Transverse colon (tissue), 4 donors: ENCODE results near the gene RCE1. TPM values are rescaled to one million over a fixed set of nuclear protein-coding genes. Genes with fewer than 3 reads are reported as not detected.
"Not testable (repeated sequence)": the region's sequence is repeated elsewhere in the genome, so short reads cannot be mapped to it uniquely, and the experiment has no call there.

Source experiments
- DNase-seq: peaks from one replicate; pipeline ENCODE4 v3.0.0-alpha.2; 2019
- H3K27ac ChIP-seq, 4 donors: fragments of 200-600 bp; sonication (generic); 2 replicates each; pipeline ENCODE4 v1.5.1; 2016 to 2018; ENCODE audit warnings: inconsistent platforms in 4 of 4
- H3K27me3 ChIP-seq: fragments of 200-600 bp; sonication (generic); 2 replicates; pipeline ENCODE4 v1.5.1; 2017; ENCODE audit warnings: inconsistent platforms
- H3K36me3 ChIP-seq, 4 donors: fragments of 200-600 bp; sonication (generic); 2 replicates each; pipeline ENCODE4 v1.5.1; 2017 to 2019; ENCODE audit warnings: inconsistent platforms in 4 of 4
- H3K4me1 ChIP-seq, 4 donors: fragments of 200-600 bp; sonication (generic); 2 replicates each; pipeline ENCODE4 v1.5.1; 2017 to 2020; ENCODE audit warnings: inconsistent platforms in 4 of 4
- H3K4me3 ChIP-seq, 4 donors: fragments of 200-600 bp; sonication (generic); 1 replicate in 1 of 4; 2 replicates in 3 of 4; pipeline versions ENCODE4 v1.5.1 to v1.6.1; 2017 to 2019; ENCODE audit warnings: inconsistent platforms in 4 of 4
- H3K9me3 ChIP-seq, 2 donors: fragments of 200-600 bp; sonication (generic); 2 replicates each; pipeline ENCODE4 v1.5.1; 2017 to 2019; ENCODE audit warnings: inconsistent platforms in 2 of 2
- CTCF ChIP-seq, 5 experiments: fragments of 200-600 bp in 3 of 5; fragments of 450-650 bp in 2 of 5; sonication (generic) in 3 of 5; IDR thresholded peaks; 1 replicate in 2 of 5; 2 replicates in 3 of 5; pipeline ENCODE4 v1.5.1; 2016 to 2017; ENCODE audit warnings: antibody characterized with exemption in 5 of 5, inconsistent platforms in 3 of 5, mild to moderate bottlenecking in 2 of 5, moderate library complexity in 1 of 5
- EP300 ChIP-seq: sonication (generic); formaldehyde crosslinking; IDR thresholded peaks from one replicate; pipeline ENCODE4 v1.6.1; 2017; ENCODE audit warnings: antibody characterized with exemption, low read depth
- POLR2A ChIP-seq: fragments of 450-650 bp; IDR thresholded peaks from one replicate; pipeline ENCODE4 v1.6.1; 2016; ENCODE audit warnings: antibody characterized with exemption, mild to moderate bottlenecking, moderate library complexity
- POLR2AphosphoS5 ChIP-seq, 3 donors: sonication (generic); formaldehyde crosslinking; IDR thresholded peaks; one replicate each; pipeline ENCODE4 v1.6.1; 2016; ENCODE audit warnings: antibody characterized with exemption in 3 of 3
- WGBS, 2 donors: methylation state at CpG; one replicate each; pipeline ENCODE4 v1.1.5; 2018; ENCODE audit warnings: low coverage in 1 of 2; 5-methylcytosine and 5-hydroxymethylcytosine counted together
- in situ Hi-C, 4 donors: fragments of 200-750 bp; cut with MboI; loops; one replicate each; pipeline versions ENCODE4 v1.15.0 to v1.15.1; 2017; ENCODE audit warnings: low sequenced_read_pairs in 3 of 4, low pct_ligation_motif_present in 1 of 4, low pct_unique_long_range_greater_than_20kb in 1 of 4
- intact Hi-C: fragments of 100-400 bp; cut with DNase I; formaldehyde crosslinking; loops from one replicate; pipeline ENCODE4 v1.15.1; 2023; ENCODE audit warnings: low total_unique reads
- total RNA-seq, 4 donors: library from RNA; depleted of rRNA; stranded (reverse); fragments of >200 nt; gene quantifications; one replicate each; pipeline ENCODE4 v1.1.0, GENCODE V29; 2016

The RCE1 gene
- 10 to 100 TPM; 14.5 to 40.3 (median 37.4) TPM for total RNA-seq

DNA sequence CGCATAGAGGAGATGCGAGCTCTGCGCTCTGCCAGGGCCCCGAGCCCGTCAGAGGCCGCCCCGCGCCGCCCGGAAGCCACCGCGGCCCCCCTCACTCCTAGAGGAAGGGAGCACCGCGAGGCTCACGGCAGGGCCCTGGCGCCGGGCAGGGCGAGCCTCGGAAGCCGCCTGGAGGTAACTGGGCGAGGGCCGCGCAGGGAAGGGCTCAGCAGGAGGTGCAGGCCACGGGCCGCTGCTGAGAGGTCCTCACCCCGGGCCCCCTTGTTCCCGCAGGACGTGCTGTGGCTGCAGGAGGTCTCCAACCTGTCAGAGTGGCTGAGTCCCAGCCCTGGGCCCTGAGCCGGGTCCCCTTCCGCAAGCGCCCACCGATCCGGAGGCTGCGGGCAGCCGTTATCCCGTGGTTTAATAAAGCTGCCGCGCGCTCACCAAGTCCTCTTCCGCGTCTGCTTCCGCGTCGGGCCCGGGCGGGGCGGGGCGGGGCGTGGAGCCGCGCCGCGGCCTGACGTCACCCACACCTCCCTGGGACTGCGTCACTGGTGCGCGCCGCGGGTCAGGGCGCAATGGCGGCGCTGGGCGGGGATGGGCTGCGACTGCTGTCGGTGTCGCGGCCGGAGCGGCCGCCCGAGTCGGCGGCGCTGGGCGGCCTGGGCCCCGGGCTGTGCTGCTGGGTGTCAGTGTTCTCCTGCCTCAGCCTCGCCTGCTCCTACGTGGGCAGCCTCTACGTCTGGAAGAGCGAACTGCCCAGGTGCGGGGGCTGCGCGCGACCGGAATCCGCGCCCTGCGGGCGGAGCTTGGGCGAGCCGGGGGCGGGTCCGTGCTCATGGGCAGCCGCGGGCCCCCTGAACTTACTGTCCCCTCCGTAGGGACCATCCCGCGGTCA, at the start of gene RCE1:
Gene RCE1 (plus strand): TSS at position 546 of the 880 bp plus-strand sequence. CDS start 15 bp downstream, at position 561.
- intact Hi-C loops (no loop called here), in situ Hi-C loops (loop anchor here in 2 of 4 donors (25.0 kb wide), 2 partner anchors 281 to 431 kb away; partner anchors contain the start of genes CTSF (in 1 of the 2) and NPAS4 (in 1 of the 2))
- Histone ChIP-seq H3K36me3 (no peaks in the 10 kb centered on the region), H3K9me3 (no peaks in the 10 kb centered on the region), H3K4me3 (peak within 1 kb of the TSS; percentile 82 to 98 (median 91)), H3K4me1 (peaks cover 18 to 39% (median 24%) of the 10 kb centered on the region in 4 donors), H3K27ac (peak within 1 kb of the TSS; percentile 97 to 99 (median 99)), H3K27me3 (no peaks in the 10 kb centered on the region)
- WGBS, 2 donors, result 0% methylated on average over 92 of the region's 98 CpGs; no CpG with 5 or more reads in 1 of the 2 donors
- peak; percentile 91 for DNase-seq
- no peak for TF ChIP-seq EP300
- TF ChIP-seq POLR2AphosphoS5 (IDR thresholded peaks at IDR 0.05), result peak in 2 of 3 donors; percentile 83 to 97
- no peak for TF ChIP-seq CTCF (IDR thresholded peaks at IDR 0.05)
- peak; percentile 94 for TF ChIP-seq POLR2A

DNA sequence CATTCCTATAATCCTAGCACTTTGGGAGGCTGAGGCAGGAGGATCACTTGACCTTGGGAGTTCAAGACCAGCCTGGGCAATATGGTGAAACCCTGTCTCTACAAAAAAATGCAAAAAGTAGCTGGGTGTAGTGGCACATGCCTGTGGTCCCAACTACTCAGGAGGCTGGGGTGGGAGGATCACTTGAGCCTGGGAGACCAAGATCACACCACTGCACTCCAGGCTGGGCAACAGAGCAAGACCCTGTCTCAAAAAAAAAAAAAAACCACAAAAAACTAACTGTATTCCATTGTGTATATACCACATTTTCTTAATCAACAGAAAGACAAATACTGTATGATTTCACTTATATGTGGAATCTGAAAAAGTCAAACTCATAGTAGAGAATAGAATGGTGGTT, 43.4 kb upstream of the RCE1 start:
- H3K27ac ChIP-seq, H3K9me3 ChIP-seq, H3K4me1 ChIP-seq, H3K27me3 ChIP-seq, DNase-seq, H3K36me3 ChIP-seq, in situ Hi-C loops, H3K4me3 ChIP-seq, intact Hi-C loops: not testable (repeated sequence)

GRCh38 chr11:66800720-66801428, 42.4 kb upstream of the RCE1 start:
- DNase-seq, result no peak
- intact Hi-C loops, result no loop called here
- Histone ChIP-seq H3K4me1 (no peaks in the 10 kb centered on the region), H3K4me3 (no peak overlapping the region), H3K27ac (peak overlapping the region in 1 of 4 donors; percentile 35), H3K27me3 (no peaks in the 10 kb centered on the region), H3K9me3 (no peaks in the 10 kb centered on the region), H3K36me3 (no peaks in the 10 kb centered on the region)
- 67 to 81% methylated on average over 5 of the region's 5 CpGs for WGBS, 2 donors
- in situ Hi-C loops, result no loop called here
- TF ChIP-seq CTCF (IDR thresholded peaks at IDR 0.05), result no peak

DNA sequence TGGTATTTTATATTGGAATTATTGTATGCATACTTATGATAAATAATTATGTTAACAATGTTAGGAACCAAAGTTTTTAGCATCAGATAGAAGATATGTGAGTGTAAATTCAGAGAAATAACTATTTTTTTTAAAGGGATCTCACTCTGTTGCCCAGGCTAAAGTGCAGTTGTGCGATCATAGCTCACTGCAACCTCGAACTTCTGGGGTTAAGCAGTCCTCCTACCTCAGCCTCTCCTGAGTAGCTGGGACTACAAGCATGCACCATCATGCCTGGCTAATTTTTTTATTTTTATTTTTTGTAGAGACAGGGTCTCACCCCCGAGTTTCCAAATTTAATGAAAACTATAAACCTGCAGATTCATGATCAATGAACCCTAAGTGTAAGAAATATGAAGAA, 33.6 kb upstream of the RCE1 start:
- intact Hi-C loops, result no loop called here
- in situ Hi-C loops, result no loop called here
- H3K4me3 ChIP-seq, result no peak overlapping the region
- WGBS, 2 donors, result 93 to 94% methylated on average over 3 of the region's 3 CpGs
- H3K4me1 ChIP-seq, result no peaks in the 10 kb centered on the region
- no peaks in the 10 kb centered on the region for H3K36me3 ChIP-seq
- no peaks in the 10 kb centered on the region for H3K9me3 ChIP-seq
- TF ChIP-seq CTCF (IDR thresholded peaks at IDR 0.05) (no peak), POLR2A (no peak), POLR2AphosphoS5 (IDR thresholded peaks at IDR 0.05) (no peak), EP300 (no peak)
- no peak for DNase-seq
- no peaks in the 10 kb centered on the region for H3K27me3 ChIP-seq
- no peak overlapping the region for H3K27ac ChIP-seq
